NCI-H128 (cell line): ENCODE data around the gene CDK5RAP2.

ENCODE experiments used
- DNase-seq: peaks from one replicate; lab custom pipeline; 2025; ENCODE audit not compliant: unreplicated experiment; lab: John Stamatoyannopoulos, UW

Gene CDK5RAP2

DNA sequence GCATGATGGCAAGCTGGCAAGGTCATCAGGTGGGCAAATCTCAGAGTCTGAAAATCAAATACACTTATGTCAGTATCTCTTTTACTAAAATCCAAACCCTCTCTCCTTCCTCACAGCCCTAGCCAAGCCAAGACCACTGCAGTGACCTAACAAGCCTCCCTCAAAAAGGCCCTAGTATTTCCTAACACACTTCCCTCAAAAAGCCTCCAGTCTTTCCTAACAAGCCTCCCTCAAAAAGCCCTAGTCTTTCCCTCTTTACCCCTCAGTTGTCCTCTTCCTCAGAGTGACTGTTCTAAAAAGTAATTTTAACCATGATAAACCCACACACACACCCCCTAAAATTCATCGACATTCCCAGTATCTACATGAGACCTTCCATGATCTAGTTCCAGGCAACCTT lies 140.0 kb downstream of the CDK5RAP2 start:
- DNase-seq, result no peak

DNA sequence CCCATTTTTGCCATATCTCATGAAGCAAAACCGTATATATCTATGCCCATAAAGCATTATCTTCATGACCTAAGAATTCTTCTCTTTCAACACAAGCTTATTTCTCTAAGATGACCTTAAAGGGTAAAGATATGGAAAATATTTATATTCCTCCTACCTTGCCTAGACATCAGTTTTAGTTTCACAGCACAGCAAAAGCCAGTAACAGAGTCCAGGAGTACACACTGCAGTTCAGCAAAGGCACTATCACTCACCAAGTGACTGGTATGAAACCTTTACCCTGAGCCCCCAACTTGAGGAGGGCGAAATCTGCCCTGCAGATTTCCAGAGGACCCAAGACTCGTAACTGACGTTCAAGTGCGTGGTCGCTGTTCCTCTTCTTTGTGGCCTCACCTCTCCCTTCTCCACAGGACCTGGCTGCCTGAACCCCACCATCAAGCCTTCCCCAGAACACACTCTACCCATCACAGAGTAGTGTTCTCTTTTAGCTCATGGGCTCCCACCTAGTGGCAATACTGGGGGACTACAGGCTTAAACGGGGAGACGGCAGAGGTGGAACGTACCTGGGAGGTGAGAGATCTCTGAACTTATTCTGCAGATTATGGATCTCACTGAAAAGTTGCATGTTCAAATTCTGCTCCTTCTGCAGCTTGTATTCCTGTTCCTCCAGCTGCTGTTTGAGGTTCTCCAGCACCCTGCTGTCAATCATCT lies 141.0 kb downstream of the CDK5RAP2 start:
- DNase-seq, result no peak

- DNase-seq, result no peak
Measured at GRCh38 chr9:120438111-120438510, 141.9 kb downstream of the CDK5RAP2 start.

DNA sequence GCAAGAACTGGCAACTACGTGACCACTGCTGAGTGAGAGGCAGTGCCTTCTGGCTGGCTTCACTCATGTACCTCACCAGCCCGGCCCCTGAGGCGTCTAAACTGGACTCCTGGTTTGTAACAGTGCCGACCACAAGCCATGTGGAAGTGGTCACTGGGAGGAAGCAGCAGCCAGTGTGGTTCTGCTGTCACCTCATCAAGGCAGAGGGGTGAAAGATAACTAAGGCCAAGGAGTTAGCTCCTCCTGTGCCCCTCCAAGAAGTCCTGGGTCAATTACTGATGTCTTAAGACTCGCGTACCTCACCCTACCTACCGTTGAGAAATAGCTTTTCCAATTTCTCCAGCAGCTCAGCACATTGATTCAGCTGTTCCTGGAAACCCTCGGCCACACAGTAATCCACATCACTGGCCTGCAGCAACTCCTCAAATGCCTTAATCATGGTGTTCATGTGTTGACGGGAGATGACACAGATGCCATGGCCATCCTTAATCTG lies 142.9 kb downstream of the CDK5RAP2 start:
- no peak for DNase-seq

- DNase-seq, result no peak
Measured at GRCh38 chr9:120436446-120436845, 143.5 kb downstream of the CDK5RAP2 start.

DNA sequence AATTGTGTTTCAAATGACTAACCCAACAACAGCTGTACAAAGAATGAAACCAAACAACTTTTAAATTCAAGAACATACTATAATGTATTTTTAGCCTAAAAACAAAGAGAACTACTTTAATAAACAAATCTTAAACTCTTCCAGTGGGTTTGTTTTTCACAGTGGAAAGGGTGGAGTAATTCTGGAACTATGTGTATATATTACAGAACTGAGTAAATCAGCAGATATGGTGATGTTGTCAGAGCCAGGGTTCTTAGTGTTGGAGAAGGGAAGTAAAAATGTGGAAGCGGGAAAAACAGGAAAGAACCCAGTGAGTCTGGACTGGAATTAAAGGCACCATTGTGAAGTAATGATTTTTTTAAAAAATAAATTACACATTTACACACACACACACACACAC lies 144.9 kb downstream of the CDK5RAP2 start:
- no peak for DNase-seq

DNA sequence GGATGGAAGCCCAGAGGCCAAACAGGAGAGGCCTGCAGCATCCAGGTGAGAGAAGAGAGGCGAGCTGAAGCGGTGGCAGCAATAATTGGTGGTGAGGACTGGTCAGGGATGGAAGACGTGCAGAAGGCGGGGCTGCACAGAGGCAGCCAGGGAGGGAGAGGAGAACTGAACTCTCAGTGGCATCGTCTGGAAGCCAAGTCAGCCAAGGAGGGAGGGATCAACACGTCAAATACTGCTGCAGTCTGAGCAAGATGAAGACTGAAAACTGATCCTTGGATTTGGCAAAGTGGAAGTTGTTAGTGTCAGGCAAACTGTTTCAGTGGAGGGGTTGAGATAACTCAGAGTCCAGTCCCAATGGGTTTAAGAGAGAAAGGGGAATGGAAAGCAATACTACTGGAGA lies 145.4 kb downstream of the CDK5RAP2 start:
- DNase-seq, result no peak

DNA sequence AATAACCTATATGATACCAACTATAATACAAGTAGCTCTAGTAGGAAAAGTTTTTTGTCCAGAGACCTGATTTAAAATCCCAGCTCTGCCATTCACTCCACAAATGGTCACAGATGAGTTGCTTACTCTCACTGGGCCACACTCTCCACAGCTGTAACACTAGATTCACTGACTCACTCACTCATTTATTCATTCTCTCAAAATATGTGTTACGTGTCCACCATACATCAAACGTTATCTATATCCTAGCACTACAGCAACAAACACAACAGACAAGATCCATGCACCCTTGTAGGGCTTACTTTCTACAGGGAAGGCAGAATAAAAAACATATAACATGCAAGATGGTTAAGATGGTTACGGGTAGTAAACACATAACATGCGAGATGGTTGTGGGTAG lies 146.3 kb downstream of the CDK5RAP2 start:
- no peak for DNase-seq

DNA sequence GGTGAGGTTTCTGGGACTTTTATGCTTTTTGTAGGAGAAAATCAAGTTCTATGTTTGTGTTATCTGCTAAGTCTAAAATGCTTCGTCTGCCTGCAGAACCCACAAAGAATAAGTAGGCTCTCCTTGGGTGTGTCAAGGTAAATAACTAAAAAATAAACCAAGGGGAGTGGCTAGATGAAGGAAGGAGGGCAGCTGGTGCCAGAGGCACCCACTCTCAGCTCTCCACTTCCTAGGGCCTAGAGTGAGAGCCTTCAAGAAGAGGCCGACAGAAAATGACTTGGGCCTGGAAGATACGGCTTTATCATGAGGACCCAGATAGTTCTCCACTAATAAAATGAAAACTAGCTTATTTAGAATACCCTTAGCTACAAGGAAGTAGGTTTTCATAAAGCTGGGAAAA lies 147.4 kb downstream of the CDK5RAP2 start:
- no peak for DNase-seq

GRCh38 chr9:120431268-120431667 lies 148.7 kb downstream of the CDK5RAP2 start:
- DNase-seq, result no peak

DNA sequence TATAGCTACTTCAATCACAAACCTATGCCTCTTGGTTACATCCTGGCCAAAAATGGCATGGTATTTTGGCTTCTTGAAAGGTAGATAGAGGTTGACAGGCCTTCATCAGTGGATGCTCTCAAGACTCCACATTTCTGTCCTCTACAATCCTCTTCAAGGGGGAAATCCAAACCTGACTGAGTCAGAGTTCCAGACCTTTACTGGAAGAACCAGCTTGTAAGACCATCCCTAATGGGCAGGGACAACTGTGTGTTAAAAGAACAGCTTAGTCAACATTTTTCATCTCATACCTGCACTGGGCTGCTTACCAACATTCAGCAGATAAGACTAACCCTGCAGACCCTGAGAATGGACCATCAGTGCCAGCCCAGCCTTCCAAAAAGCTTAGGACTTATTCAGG lies 155.7 kb downstream of the CDK5RAP2 start:
- no peak for DNase-seq

DNA sequence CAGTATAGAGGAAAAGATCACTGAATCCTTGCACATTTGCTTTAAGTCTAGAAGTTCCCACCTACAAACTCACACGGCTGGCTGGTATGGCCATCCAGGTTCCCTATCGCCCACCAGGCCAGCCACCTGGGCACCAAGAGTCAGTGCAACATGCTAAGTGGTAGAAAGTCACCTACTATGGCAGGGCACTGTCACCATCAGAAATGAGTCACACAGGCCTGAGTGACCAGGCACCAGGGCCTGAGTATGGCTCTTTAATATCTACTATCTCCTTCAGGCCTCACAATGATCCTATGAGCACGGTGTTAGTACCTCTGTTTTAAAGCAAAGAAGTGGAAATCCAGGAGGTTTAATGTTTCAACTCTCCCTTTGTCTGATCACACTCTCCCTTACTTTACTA lies 156.2 kb downstream of the CDK5RAP2 start:
- DNase-seq, result no peak

GRCh38 chr9:120421977-120422376 lies 158.0 kb downstream of the CDK5RAP2 start:
- no peak for DNase-seq

DNA sequence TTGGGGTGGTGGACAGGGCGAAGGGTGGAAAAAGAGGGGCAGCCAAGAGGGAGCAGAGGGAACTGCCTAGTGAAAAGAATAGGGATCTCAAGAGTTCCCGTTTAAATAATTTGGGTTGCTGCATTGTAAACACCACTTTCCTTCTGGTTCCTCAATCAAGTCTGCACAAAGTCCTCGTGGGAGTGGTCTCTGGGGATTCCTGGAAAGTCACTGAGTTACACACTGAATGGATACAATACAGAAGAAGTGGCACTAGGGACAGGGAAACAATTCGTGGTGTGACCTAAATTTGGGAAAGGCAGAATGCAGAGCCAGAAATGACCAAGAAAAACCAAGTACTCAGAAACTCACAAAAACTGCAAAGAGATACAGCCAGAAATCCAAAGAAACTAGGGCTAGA lies 161.7 kb downstream of the CDK5RAP2 start:
- no peak for DNase-seq

DNA sequence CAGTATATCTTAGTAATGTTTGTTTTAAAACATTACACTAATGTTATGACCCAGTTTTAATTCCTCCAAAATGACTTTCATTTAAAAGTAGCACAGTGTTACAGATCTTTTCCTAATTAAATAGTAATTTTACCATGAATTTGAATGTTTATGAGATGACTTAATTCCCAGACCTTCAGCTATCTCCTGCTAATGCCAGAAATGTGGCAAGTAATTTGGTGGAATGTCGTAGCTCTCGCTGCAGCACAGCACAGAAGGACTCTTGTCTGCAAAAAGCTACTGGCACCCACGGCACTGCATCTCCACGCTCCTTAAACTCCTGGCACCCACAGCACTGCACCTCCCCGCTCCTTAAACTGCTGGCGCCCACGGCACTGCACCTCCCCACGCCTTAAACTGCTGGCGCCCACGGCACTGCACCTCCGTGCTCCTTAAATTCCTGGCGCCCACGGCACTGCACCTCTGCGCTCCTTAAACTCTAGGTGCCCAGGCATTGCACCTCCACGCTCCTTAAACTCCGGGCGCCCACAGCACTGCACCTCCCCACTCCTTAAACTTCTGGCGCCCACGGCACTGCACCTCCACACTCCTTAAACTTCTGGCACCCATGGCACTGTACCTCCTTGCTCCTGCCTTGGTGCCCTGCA lies 163.1 kb downstream of the CDK5RAP2 start:
- DNase-seq, result no peak

DNA sequence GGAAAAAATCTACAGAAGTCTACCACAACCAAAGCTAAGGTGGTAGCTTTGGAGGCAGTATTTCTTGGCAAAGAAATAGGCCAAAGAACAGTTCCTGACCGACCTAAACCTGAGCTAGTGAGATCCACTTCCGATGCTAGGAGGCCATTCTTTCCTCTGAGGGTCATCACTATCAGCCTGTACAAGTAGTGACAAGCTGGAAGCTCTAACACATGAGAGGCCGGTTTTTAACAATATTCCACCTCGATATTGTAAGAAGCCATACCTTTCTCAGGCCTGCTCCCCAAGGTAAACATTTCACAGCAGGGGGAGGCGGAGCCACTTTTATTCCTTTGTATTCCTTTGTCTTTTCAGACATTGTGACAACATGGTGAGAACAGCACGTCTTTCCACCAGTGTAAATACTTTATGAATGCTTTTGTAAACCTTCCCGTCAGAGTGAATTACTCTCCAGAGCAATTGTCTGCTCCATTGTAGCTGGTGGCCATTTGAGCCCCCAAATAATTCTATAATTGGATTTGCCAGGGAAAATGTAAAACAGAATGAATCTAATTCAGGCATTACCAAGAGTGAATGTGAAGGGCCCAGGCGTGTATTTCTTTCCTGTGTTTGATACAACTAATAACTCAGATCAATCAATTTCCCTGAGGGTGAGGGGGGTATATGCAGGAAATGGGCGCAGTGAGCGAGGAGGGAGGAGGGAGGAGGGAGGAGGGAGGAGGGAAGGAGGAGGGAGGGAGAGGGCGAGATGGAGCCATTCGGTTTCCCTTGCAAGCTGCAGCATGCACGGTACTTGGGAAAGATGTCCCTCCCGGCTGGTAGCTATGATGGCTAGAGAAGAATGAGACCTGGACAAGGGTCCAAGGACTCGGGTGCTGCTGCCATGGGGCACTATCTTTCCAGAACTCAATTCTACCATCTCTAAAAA lies 166.6 kb downstream of the CDK5RAP2 start:
- DNase-seq, result peak; percentile 81

- no peak for DNase-seq
Measured at GRCh38 chr9:120412425-120412951, 167.5 kb downstream of the CDK5RAP2 start.

- no peak for DNase-seq
Measured at GRCh38 chr9:120411862-120412424, 168.0 kb downstream of the CDK5RAP2 start.

DNA sequence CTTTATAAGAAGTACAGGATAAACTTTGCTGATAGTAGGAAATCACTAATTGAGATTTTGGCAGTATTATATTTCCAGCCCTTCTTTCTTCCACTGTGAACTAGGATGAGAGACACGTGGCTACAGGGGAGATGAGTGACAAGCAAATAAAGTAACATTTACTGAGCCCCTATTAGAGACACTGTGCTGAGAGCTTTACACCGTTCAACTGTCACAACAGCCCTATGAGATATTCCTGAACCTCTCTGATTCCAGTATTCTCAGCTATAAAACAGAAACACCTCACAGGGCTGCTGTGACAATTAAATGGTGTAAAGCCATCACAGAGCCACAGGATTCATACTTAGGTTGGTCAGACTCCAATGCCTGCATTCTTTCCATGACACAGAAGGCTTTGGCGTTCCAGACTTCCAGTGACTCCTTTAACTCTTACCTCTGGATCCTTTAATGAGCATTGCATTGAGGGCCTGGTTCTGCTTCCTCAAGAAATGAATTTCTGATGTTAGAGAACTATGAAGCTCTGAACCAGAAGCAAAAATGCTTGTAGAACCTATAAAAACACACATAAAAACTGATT lies 169.0 kb downstream of the CDK5RAP2 start:
- DNase-seq, result no peak

- no peak for DNase-seq
Measured at GRCh38 chr9:120408680-120409258, 171.2 kb downstream of the CDK5RAP2 start.
